ENCODE data around the gene SLC30A4. TPM values are rescaled to one million over a fixed set of nuclear protein-coding genes. Genes with fewer than 3 reads are reported as not detected.
"Not testable (repeated sequence)": the region's sequence is repeated elsewhere in the genome, so short reads cannot be mapped to it uniquely, and the experiment has no call there.

SLC30A4 gene
- polyA plus RNA-seq, 1 of the 3 experiments (the other 2 are of a cell fraction): 1.9 TPM

GRCh38 chr15:45510758-45511280 lies 11.7 kb downstream of the SLC30A4 start (continued):
- no peak for TF ChIP-seq ZBTB33 (IDR thresholded peaks at IDR 0.05; ENCODE audit: borderline replicate concordance, low read depth)

DNA sequence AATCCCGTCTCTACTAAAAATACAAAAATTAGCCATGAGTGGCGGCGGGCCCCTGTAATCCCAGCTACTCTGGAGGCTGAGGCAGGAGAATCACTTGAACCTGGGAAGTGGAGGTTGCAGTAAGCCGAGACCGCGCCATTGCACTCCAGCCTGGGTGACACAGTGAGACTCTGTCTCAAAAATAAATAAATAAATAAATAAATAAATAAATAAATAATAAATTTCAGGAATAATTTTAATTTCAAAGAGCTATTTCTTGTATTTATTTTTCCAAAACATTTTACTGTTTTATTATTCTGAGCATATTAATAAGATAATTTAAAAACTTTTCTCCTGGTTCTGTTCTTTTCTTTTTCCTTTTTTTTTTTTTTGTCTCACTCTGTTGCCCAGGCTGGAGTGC lies 15.4 kb downstream of the SLC30A4 start:
- H3K9me2 ChIP-seq; DNase-seq; H3K27ac ChIP-seq (ENCODE audit: low read depth in 2 of 2, low read length in 1 of 2); H3K4me3 ChIP-seq (ENCODE audit: low read depth in 2 of 2, low read length in 1 of 2); H2AFZ ChIP-seq (ENCODE audit: low read depth); H3K27me3 ChIP-seq (ENCODE audit: insufficient read depth); H3K4me2 ChIP-seq; H4K20me1 ChIP-seq (ENCODE audit: insufficient read depth); H3K9me3 ChIP-seq; POLR2A ChIA-PET; H3K4me1 ChIP-seq (ENCODE audit: control insufficient read depth in 1 of 2, insufficient read depth in 2 of 2, low read depth in 1 of 2, low read length in 1 of 2); H3K9ac ChIP-seq; H3K79me2 ChIP-seq (ENCODE audit: insufficient read depth); H3F3A ChIP-seq (replicated peaks; ENCODE audit: insufficient read depth): not testable (repeated sequence)
- CTCF ChIA-PET: interaction anchor here (0.6 to 1.4 kb wide), 4 partner anchors 42 to 126 kb away, joined by 3 read pairs; no protein-coding TSS in a partner anchor
- peaks cover 6 to 24% of the 10 kb centered on the region in 2 experiments for H3K36me3 ChIP-seq (replicated peaks in 1 of 2; ENCODE audit: control insufficient read depth in 1 of 2, insufficient read depth in 2 of 2, low read length in 1 of 2)
- 98% methylated on average over 6 of the region's 6 CpGs for WGBS (ENCODE audit: low lambda C conversion rate)

DNA sequence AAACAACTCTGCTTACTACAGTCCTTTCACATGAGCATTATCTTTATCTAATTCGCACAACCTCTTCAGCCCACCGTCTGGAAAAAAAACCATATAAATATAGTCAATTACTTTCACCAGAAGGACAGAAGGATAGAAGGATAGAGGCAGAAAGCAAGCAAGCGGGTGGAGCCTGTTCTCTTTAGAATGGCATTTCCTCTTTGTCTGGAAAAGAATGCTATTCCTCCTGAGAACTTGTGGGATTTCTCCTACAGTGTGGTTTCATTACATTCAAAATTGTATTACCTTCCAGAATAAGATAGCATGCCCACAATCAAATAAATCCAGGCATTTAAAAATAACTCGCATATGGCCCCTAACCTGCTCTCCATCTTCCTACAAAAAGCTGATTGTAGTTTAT lies 23.1 kb downstream of the SLC30A4 start:
- H3K27ac ChIP-seq (ENCODE audit: low read depth in 2 of 2, low read length in 1 of 2): peak overlapping the region; percentile 44 to 74; a peak in 3 of 4 replicates
- ChIA-PET POLR2A (no interaction called here), CTCF (interaction anchor here (1.3 to 2.0 kb wide), 2 partner anchors 10 to 112 kb away, joined by 3 to 4 read pairs; no protein-coding TSS in a partner anchor)
- peaks cover 0 to 4% of the 10 kb centered on the region in 2 experiments for H3K36me3 ChIP-seq (replicated peaks in 1 of 2; ENCODE audit: control insufficient read depth in 1 of 2, insufficient read depth in 2 of 2, low read length in 1 of 2)
- H3K27me3 ChIP-seq (ENCODE audit: insufficient read depth): no peaks in the 10 kb centered on the region
- H3K9me3 ChIP-seq: no peaks in the 10 kb centered on the region
- peaks cover 4% of the 10 kb centered on the region for H3F3A ChIP-seq (replicated peaks; ENCODE audit: insufficient read depth)
- H3K9me2 ChIP-seq: no peaks in the 10 kb centered on the region
- peak overlapping the region; percentile 7; the same call in 1 of the 2 replicates for H3K4me2 ChIP-seq
- 74% methylated on average over 4 of the region's 4 CpGs for WGBS (ENCODE audit: low lambda C conversion rate)
- H3K4me3 ChIP-seq (ENCODE audit: low read depth in 2 of 2, low read length in 1 of 2): no peak overlapping the region
- DNase-seq: no peak
- H2AFZ ChIP-seq (ENCODE audit: low read depth): peak overlapping the region; percentile 43
- no peaks in the 10 kb centered on the region for H4K20me1 ChIP-seq (ENCODE audit: insufficient read depth)
- H3K79me2 ChIP-seq (ENCODE audit: insufficient read depth): no peaks in the 10 kb centered on the region; the same call in 1 of the 2 replicates
- peak overlapping the region; percentile 12; the same call in 1 of the 2 replicates for H3K9ac ChIP-seq
- TF ChIP-seq SMC3 (IDR thresholded peaks at IDR 0.05; ENCODE audit: low read depth, low read length): no peak
- no peak for TF ChIP-seq ELF1 (IDR thresholded peaks at IDR 0.05)
- peaks cover 0 to 12% of the 10 kb centered on the region in 2 experiments; a peak in 2 of 4 replicates for H3K4me1 ChIP-seq (ENCODE audit: control insufficient read depth in 1 of 2, insufficient read depth in 2 of 2, low read depth in 1 of 2, low read length in 1 of 2)

GRCh38 chr15:45498701-45499100 lies 23.9 kb downstream of the SLC30A4 start:
- TF ChIP-seq EZH2phosphoT487 (IDR thresholded peaks at IDR 0.05; ENCODE audit: borderline replicate concordance, low read depth): no peak
- TF ChIP-seq NFIC (IDR thresholded peaks at IDR 0.05; ENCODE audit: borderline replicate concordance): no peak
- no peak for TF ChIP-seq FOXJ3 (CRISPR knock-in tag; IDR thresholded peaks at IDR 0.05)
- TF ChIP-seq RFX5 (IDR thresholded peaks at IDR 0.05; ENCODE audit: low read length): no peak
- TF ChIP-seq POLR2AphosphoS5 (IDR thresholded peaks at IDR 0.05; ENCODE audit: low read depth, low read length): no peak
- no peak for TF ChIP-seq GABPA (IDR thresholded peaks at IDR 0.05; ENCODE audit: low read depth)
- no peak for TF ChIP-seq EP300 (IDR thresholded peaks at IDR 0.05; ENCODE audit: borderline replicate concordance in 1 of 2, low read depth in 1 of 2, low read length in 1 of 2)
- no peak for TF ChIP-seq REST (IDR thresholded peaks at IDR 0.05; ENCODE audit: low read depth, low read length)
- TF ChIP-seq JUND (IDR thresholded peaks at IDR 0.05): no peak
- no peak for TF ChIP-seq RCOR1 (IDR thresholded peaks at IDR 0.05; ENCODE audit: low read length)
- H3K4me3 ChIP-seq (ENCODE audit: low read depth in 2 of 2, low read length in 1 of 2): no peak overlapping the region
- H3F3A ChIP-seq (replicated peaks; ENCODE audit: insufficient read depth): peaks cover 4% of the 10 kb centered on the region
- ChIA-PET CTCF (interaction anchor here (1.1 to 2.0 kb wide), 4 partner anchors 9 to 115 kb away, joined by 3 to 4 read pairs (median 4); no protein-coding TSS in a partner anchor), POLR2A (no interaction called here)
- H3K36me3 ChIP-seq (replicated peaks in 1 of 2; ENCODE audit: control insufficient read depth in 1 of 2, insufficient read depth in 2 of 2, low read length in 1 of 2): peaks cover 0 to 4% of the 10 kb centered on the region in 2 experiments
- WGBS (ENCODE audit: low lambda C conversion rate): 85% methylated on average over 1 of the region's 1 CpG
- H3K4me1 ChIP-seq (ENCODE audit: control insufficient read depth in 1 of 2, insufficient read depth in 2 of 2, low read depth in 1 of 2, low read length in 1 of 2): peaks cover 0 to 12% of the 10 kb centered on the region in 2 experiments; a peak in 2 of 4 replicates
- H3K9me3 ChIP-seq: no peaks in the 10 kb centered on the region
- no peak overlapping the region for H3K27ac ChIP-seq (ENCODE audit: low read depth in 2 of 2, low read length in 1 of 2)
- no peak overlapping the region for H2AFZ ChIP-seq (ENCODE audit: low read depth)
- no peak overlapping the region for H3K9ac ChIP-seq
- H3K27me3 ChIP-seq (ENCODE audit: insufficient read depth): no peaks in the 10 kb centered on the region
- H4K20me1 ChIP-seq (ENCODE audit: insufficient read depth): no peaks in the 10 kb centered on the region
- no peak overlapping the region for H3K4me2 ChIP-seq
- DNase-seq: no peak
- H3K9me2 ChIP-seq: no peaks in the 10 kb centered on the region
- H3K79me2 ChIP-seq (ENCODE audit: insufficient read depth): no peaks in the 10 kb centered on the region; the same call in 1 of the 2 replicates
